Left lung (tissue), 10 donors: ENCODE results near the gene ANKRD40. TPM values are rescaled to one million over a fixed set of nuclear protein-coding genes. Genes with fewer than 3 reads are reported as not detected.
"Not testable (repeated sequence)": the region's sequence is repeated elsewhere in the genome, so short reads cannot be mapped to it uniquely, and the experiment has no call there.

Source experiments
- ATAC-seq: fragments of 200-7000 bp; cut with Tn5 transposase; one replicate; pipeline ENCODE4 v1.9.1; 2020; ENCODE audit warnings: moderate library complexity
- DNase-seq, 4 donors: peaks; one replicate each; pipeline ENCODE4 v3.0.0-alpha.2; 2013 to 2020
- H3K27ac ChIP-seq, 2 donors: fragments of 200-600 bp; sonication (generic) in 1 of 2; one replicate each; pipeline versions ENCODE4 v1.5.0 to v1.8.0; 2020 to 2021
- H3K27me3 ChIP-seq, 2 donors: fragments of 200-600 bp; sonication (generic) in 1 of 2; one replicate each; pipeline versions ENCODE4 v1.5.0 to v1.8.0; 2020 to 2021
- H3K36me3 ChIP-seq, 2 donors: fragments of 200-600 bp; sonication (generic) in 1 of 2; one replicate each; pipeline versions ENCODE4 v1.5.0 to v1.8.0; 2020 to 2021
- H3K4me1 ChIP-seq, 2 donors: fragments of 200-600 bp; one replicate each; pipeline ENCODE4 v1.8.0; 2021
- H3K4me3 ChIP-seq, 2 donors: fragments of 200-600 bp; sonication (generic) in 1 of 2; one replicate each; pipeline versions ENCODE4 v1.5.0 to v1.8.0; 2020 to 2021; ENCODE audit warnings: mild to moderate bottlenecking in 1 of 2
- H3K9me3 ChIP-seq, 2 donors: fragments of 200-600 bp; sonication (generic) in 1 of 2; one replicate each; pipeline versions ENCODE4 v1.5.0 to v1.8.0; 2020 to 2021
- intact Hi-C, 2 donors: fragments of 100-400 bp; cut with DNase I; formaldehyde crosslinking; loops; one replicate each; pipeline versions ENCODE4 v1.11.2 to v1.14.2; 2022
- polyA plus RNA-seq, 6 donors: library from polyadenylated mRNA; unstranded; fragments of 120-200 nt; gene quantifications; one replicate each; pipeline ENCODE4 v1.2.1, GENCODE V29; 2013; ENCODE audit not compliant: insufficient read length in 6 of 6
- total RNA-seq, 2 donors: library from RNA; stranded (reverse); fragmentation: NEBNext Ultra II Directional; extraction: Animal tissue kit (Norgen Biotek cat#: 25700); gene quantifications; one replicate each; pipeline ENCODE4 v1.2.1, GENCODE V29; 2021
- TF ChIP-seq, protein P1 (sequence below), 2 donors: fragments of 200-600 bp; sonication (generic) in 1 of 2; IDR thresholded peaks; one replicate each; pipeline versions ENCODE4 v1.5.0 to v1.8.0; 2021; ENCODE audit warnings: antibody characterized with exemption in 2 of 2
- donor health status: DM: no; HTN: yes; CAD: no.
- donor health status: DM: no; HTN: no; CAD: no.

ANKRD40 gene
- total and polyA plus RNA-seq, 8 donors: 42.2 to 52.0 (median 46.6) TPM

GRCh38 chr17:50681263-50682200 is 26.2 kb downstream of the ANKRD40 start:
- peak; percentile 64 for ATAC-seq
- no peaks in the 10 kb centered on the region for H3K36me3 ChIP-seq
- peak in 2 of 4 donors; percentile 60 to 81 for DNase-seq
- TF ChIP-seq, protein P1, sequence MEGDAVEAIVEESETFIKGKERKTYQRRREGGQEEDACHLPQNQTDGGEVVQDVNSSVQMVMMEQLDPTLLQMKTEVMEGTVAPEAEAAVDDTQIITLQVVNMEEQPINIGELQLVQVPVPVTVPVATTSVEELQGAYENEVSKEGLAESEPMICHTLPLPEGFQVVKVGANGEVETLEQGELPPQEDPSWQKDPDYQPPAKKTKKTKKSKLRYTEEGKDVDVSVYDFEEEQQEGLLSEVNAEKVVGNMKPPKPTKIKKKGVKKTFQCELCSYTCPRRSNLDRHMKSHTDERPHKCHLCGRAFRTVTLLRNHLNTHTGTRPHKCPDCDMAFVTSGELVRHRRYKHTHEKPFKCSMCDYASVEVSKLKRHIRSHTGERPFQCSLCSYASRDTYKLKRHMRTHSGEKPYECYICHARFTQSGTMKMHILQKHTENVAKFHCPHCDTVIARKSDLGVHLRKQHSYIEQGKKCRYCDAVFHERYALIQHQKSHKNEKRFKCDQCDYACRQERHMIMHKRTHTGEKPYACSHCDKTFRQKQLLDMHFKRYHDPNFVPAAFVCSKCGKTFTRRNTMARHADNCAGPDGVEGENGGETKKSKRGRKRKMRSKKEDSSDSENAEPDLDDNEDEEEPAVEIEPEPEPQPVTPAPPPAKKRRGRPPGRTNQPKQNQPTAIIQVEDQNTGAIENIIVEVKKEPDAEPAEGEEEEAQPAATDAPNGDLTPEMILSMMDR (IDR thresholded peaks at IDR 0.05): peak; percentile 24 to 35
- H3K27me3 ChIP-seq: peaks cover 0 to 8% of the 10 kb centered on the region in 2 donors
- H3K4me3 ChIP-seq: no peak overlapping the region
- H3K9me3 ChIP-seq: no peaks in the 10 kb centered on the region
- H3K4me1 ChIP-seq: peaks cover 5 to 12% of the 10 kb centered on the region in 2 donors
- intact Hi-C loops: loop anchor here in 1 of 2 donors (10.0 kb wide), 1 partner anchor 47 kb away; the partner anchor contains the start of gene ABCC3
- peak overlapping the region in 1 of 2 donors; percentile 33 for H3K27ac ChIP-seq

GRCh38 chr17:50680543-50681262 is 27.0 kb downstream of the ANKRD40 start:
- intact Hi-C loops: loop anchor here in 1 of 2 donors (10.0 kb wide), 1 partner anchor 46 kb away; the partner anchor contains the start of gene ABCC3
- H3K9me3 ChIP-seq, H3K4me3 ChIP-seq, H3K4me1 ChIP-seq, H3K27me3 ChIP-seq, DNase-seq, H3K36me3 ChIP-seq: not testable (repeated sequence)
- peak; percentile 14 for ATAC-seq
- H3K27ac ChIP-seq: peak overlapping the region in 1 of 2 donors; percentile 33

DNA sequence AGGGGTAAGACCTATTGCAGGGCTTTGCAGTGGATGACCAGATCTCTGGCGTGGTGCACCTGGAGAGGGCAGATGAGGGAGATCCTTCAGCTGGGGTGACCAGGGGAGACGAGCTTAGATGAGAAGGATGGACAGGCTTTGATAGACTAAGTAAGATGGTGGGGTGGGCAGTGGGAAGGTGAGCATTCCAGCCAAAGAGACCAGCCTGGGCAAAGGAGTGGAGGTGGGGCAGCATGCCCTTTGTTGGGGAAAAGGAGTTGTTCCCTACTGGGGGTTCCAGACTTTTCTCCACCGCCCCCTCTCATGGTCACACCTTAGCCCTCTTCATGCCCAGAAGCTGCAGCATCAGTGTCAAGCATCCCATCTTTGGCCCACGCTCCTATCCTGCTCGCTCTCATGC is 27.6 kb downstream of the ANKRD40 start:
- no peaks in the 10 kb centered on the region for H3K36me3 ChIP-seq
- peaks cover 5 to 7% of the 10 kb centered on the region in 2 donors for H3K4me1 ChIP-seq
- H3K9me3 ChIP-seq: no peaks in the 10 kb centered on the region
- DNase-seq (no peak), ATAC-seq (no peak)
- no peak overlapping the region for H3K27ac ChIP-seq
- TF ChIP-seq, protein P1 (IDR thresholded peaks at IDR 0.05): no peak
- H3K4me3 ChIP-seq: no peak overlapping the region
- intact Hi-C loops: loop anchor here in 1 of 2 donors (10.0 kb wide), 1 partner anchor 45 kb away; the partner anchor contains the start of gene ABCC3
- peaks cover 0 to 8% of the 10 kb centered on the region in 2 donors for H3K27me3 ChIP-seq

GRCh38 chr17:50679008-50679544 is 28.6 kb downstream of the ANKRD40 start:
- intact Hi-C loops: no loop called here
- H3K4me3 ChIP-seq: no peak overlapping the region
- peaks cover 0 to 7% of the 10 kb centered on the region in 2 donors for H3K27me3 ChIP-seq
- no peaks in the 10 kb centered on the region for H3K36me3 ChIP-seq
- no peak for DNase-seq
- TF ChIP-seq, protein P1 (IDR thresholded peaks at IDR 0.05): no peak
- peaks cover 5 to 7% of the 10 kb centered on the region in 2 donors for H3K4me1 ChIP-seq
- H3K27ac ChIP-seq: no peak overlapping the region
- ATAC-seq: no peak
- no peaks in the 10 kb centered on the region for H3K9me3 ChIP-seq

- Histone ChIP-seq H3K4me1 (peaks cover 5 to 7% of the 10 kb centered on the region in 2 donors), H3K27me3 (no peaks in the 10 kb centered on the region), H3K27ac (no peak overlapping the region), H3K36me3 (no peaks in the 10 kb centered on the region), H3K9me3 (no peaks in the 10 kb centered on the region), H3K4me3 (no peak overlapping the region)
- TF ChIP-seq, protein P1 (IDR thresholded peaks at IDR 0.05): no peak
- DNase-seq (no peak), ATAC-seq (no peak)
- intact Hi-C loops: no loop called here
Measured at GRCh38 chr17:50677851-50678375, 29.8 kb downstream of the ANKRD40 start.
